CD4-positive, alpha-beta T cell (primary cell): ENCODE results near the gene VSTM2B. TPM values are rescaled to one million over a fixed set of nuclear protein-coding genes. Genes with fewer than 3 reads are reported as not detected.

Source experiments
- ATAC-seq: fragments of 200-7000 bp; cut with Tn5 transposase; one replicate; pipeline ENCODE4 v1.10.0; 2022; ENCODE audit warnings: mild to moderate bottlenecking; ENCODE audit not compliant: poor library complexity
- CTCF ChIA-PET: fragments of 350-600 bp; sonication (Branson Sonifier 250); formaldehyde crosslinking; loops from one replicate; lab custom pipeline; 2021; ENCODE audit warnings: antibody characterized with exemption, inconsistent platforms; lab: Charles Lee
- POLR2A ChIA-PET: fragments of 350-600 bp; sonication (Branson Sonifier 250); formaldehyde crosslinking; loops from one replicate; lab custom pipeline; 2021; ENCODE audit warnings: antibody characterized with exemption, inconsistent platforms; lab: Charles Lee
- DNase-seq, 14 experiments: peaks; one replicate each; pipeline ENCODE4 v3.0.0-alpha.2; 2013 to 2020; ENCODE audit warnings: mixed read lengths in 2 of 14
- H3K27ac ChIP-seq, 2 donors: one replicate each; pipeline versions ENCODE4 v1.5.1 to v1.7.0; 2013; ENCODE audit warnings: low read length in 2 of 2, low read depth in 1 of 2, mild to moderate bottlenecking in 1 of 2
- H3K27me3 ChIP-seq, 2 experiments: 1 replicate in 1 of 2; 2 replicates in 1 of 2; pipeline versions ENCODE4 v1.6.1 to v1.7.0; 2013; ENCODE audit warnings: low read length in 2 of 2, control low read depth in 1 of 2, mild to moderate bottlenecking in 1 of 2, moderate library complexity in 1 of 2; ENCODE audit not compliant: insufficient read depth in 2 of 2, control insufficient read depth in 1 of 2
- H3K36me3 ChIP-seq: one replicate; pipeline ENCODE4 v1.6.1; 2013; ENCODE audit warnings: low read length, control low read depth; ENCODE audit not compliant: insufficient read depth
- H3K4me1 ChIP-seq: one replicate; pipeline ENCODE4 v1.6.1; 2013; ENCODE audit warnings: low read length, control low read depth; ENCODE audit not compliant: insufficient read depth
- H3K4me3 ChIP-seq: one replicate; pipeline ENCODE4 v1.5.1; 2013; ENCODE audit warnings: mild to moderate bottlenecking, low read length, moderate library complexity
- H3K9me3 ChIP-seq, 2 experiments: 1 replicate in 1 of 2; 2 replicates in 1 of 2; pipeline versions ENCODE4 v1.6.1 to v1.7.0; 2013; ENCODE audit warnings: low read length in 2 of 2, mild to moderate bottlenecking in 2 of 2, control low read depth in 1 of 2, moderate library complexity in 1 of 2; ENCODE audit not compliant: control insufficient read depth in 1 of 2, insufficient read depth in 1 of 2
- H3K27ac Mint-ChIP-seq: one replicate; pipeline ENCODE4 v1.8.0; 2020; ENCODE audit warnings: mixed read lengths
- H3K27me3 Mint-ChIP-seq: one replicate; pipeline ENCODE4 v1.8.0; 2021; ENCODE audit warnings: mixed read lengths
- H3K36me3 Mint-ChIP-seq: one replicate; pipeline ENCODE4 v1.8.0; 2021; ENCODE audit warnings: low read depth, mixed read lengths
- H3K4me1 Mint-ChIP-seq: one replicate; pipeline ENCODE4 v1.8.0; 2021; ENCODE audit warnings: low read depth, mixed read lengths
- H3K4me3 Mint-ChIP-seq: one replicate; pipeline ENCODE4 v1.8.0; 2020; ENCODE audit warnings: mild to moderate bottlenecking, mixed read lengths
- H3K9me3 Mint-ChIP-seq: one replicate; pipeline ENCODE4 v1.8.0; 2020; ENCODE audit warnings: mixed read lengths
- CTCF ChIP-seq: fragments of 200-600 bp; IDR thresholded peaks from one replicate; pipeline ENCODE4 v1.8.0; 2022; ENCODE audit warnings: antibody characterized with exemption, mild to moderate bottlenecking
- intact Hi-C, 2 experiments: fragments of 100-400 bp; cut with DNase I in 1 of 2; cut with micrococcal nuclease in 1 of 2; formaldehyde crosslinking; loops; one replicate each; pipeline versions ENCODE4 v1.15.1 to v1.9.0; 2023 to 2025; cut with DNase I, micrococcal nuclease
- total RNA-seq, 174 experiments: library from RNA in 2 of 174; stranded (reverse) in 2 of 174; gene quantifications; one replicate each; pipeline ENCODE4 v1.2.3 and lab custom pipeline; 2021 to 2026

Gene VSTM2B
- total RNA-seq, 2 experiments from 2014 or later: not detected

GRCh38 chr19:29535214-29535831 lies 9.5 kb downstream of the VSTM2B start:
- TF ChIP-seq CTCF: no peak
- no peak for ATAC-seq
- no peak for DNase-seq
- ChIA-PET POLR2A (no interaction called here), CTCF (no interaction called here)
- no peaks in the 10 kb centered on the region for H3K4me1 Mint-ChIP-seq
- Histone ChIP-seq H3K36me3 (no peaks in the 10 kb centered on the region), H3K4me1 (no peaks in the 10 kb centered on the region), H3K9me3 (peaks cover 0 to 28% of the 10 kb centered on the region in 2 experiments), H3K4me3 (no peak overlapping the region), H3K27ac (no peak overlapping the region), H3K27me3 (peaks cover 28 to 33% of the 10 kb centered on the region in 2 experiments)
- intact Hi-C loops: no loop called here
- no peaks in the 10 kb centered on the region for H3K36me3 Mint-ChIP-seq
- H3K27ac Mint-ChIP-seq: no peak overlapping the region
- H3K4me3 Mint-ChIP-seq: no peak overlapping the region
- no peaks in the 10 kb centered on the region for H3K9me3 Mint-ChIP-seq
- peaks cover 67% of the 10 kb centered on the region for H3K27me3 Mint-ChIP-seq

GRCh38 chr19:29535984-29536508 lies 10.3 kb downstream of the VSTM2B start:
- H3K4me1 ChIP-seq: no peaks in the 10 kb centered on the region
- H3K4me3 Mint-ChIP-seq: no peak overlapping the region
- H3K9me3 Mint-ChIP-seq: no peaks in the 10 kb centered on the region
- no peak overlapping the region for H3K4me3 ChIP-seq
- H3K27me3 Mint-ChIP-seq: peaks cover 62% of the 10 kb centered on the region
- H3K27me3 ChIP-seq: peaks cover 28 to 30% of the 10 kb centered on the region in 2 experiments
- POLR2A ChIA-PET: no interaction called here
- intact Hi-C loops: no loop called here
- ATAC-seq (no peak), DNase-seq (no peak)
- H3K36me3 ChIP-seq: no peaks in the 10 kb centered on the region
- TF ChIP-seq CTCF: no peak
- no peaks in the 10 kb centered on the region for H3K36me3 Mint-ChIP-seq
- no peaks in the 10 kb centered on the region for H3K4me1 Mint-ChIP-seq
- peaks cover 0 to 25% of the 10 kb centered on the region in 2 experiments for H3K9me3 ChIP-seq
- no peak overlapping the region for H3K27ac ChIP-seq
- CTCF ChIA-PET: no interaction called here
- H3K27ac Mint-ChIP-seq: no peak overlapping the region

GRCh38 chr19:29537181-29537580 lies 11.4 kb downstream of the VSTM2B start:
- H3K4me1 Mint-ChIP-seq: no peaks in the 10 kb centered on the region
- no peak for TF ChIP-seq CTCF
- ATAC-seq: no peak
- Histone ChIP-seq H3K4me1 (no peaks in the 10 kb centered on the region), H3K27ac (no peak overlapping the region), H3K36me3 (no peaks in the 10 kb centered on the region), H3K27me3 (peaks cover 17 to 19% of the 10 kb centered on the region in 2 experiments), H3K9me3 (peaks cover 0 to 20% of the 10 kb centered on the region in 2 experiments), H3K4me3 (no peak overlapping the region)
- DNase-seq: peak in 1 of 14 experiments; percentile 10
- no peaks in the 10 kb centered on the region for H3K36me3 Mint-ChIP-seq
- H3K27ac Mint-ChIP-seq: no peak overlapping the region
- peaks cover 51% of the 10 kb centered on the region for H3K27me3 Mint-ChIP-seq
- no peak overlapping the region for H3K4me3 Mint-ChIP-seq
- no peaks in the 10 kb centered on the region for H3K9me3 Mint-ChIP-seq
- CTCF ChIA-PET: no interaction called here
- POLR2A ChIA-PET: no interaction called here
- intact Hi-C loops: no loop called here
